COLO668 (cell line): ENCODE results near the gene CPA2.
"Not testable (repeated sequence)": the region's sequence is repeated elsewhere in the genome, so short reads cannot be mapped to it uniquely, and the experiment has no call there.

Experiments used
- DNase-seq: peaks from one replicate; lab custom pipeline; 2025; ENCODE audit not compliant: unreplicated experiment; lab: John Stamatoyannopoulos, UW

Gene CPA2

DNA sequence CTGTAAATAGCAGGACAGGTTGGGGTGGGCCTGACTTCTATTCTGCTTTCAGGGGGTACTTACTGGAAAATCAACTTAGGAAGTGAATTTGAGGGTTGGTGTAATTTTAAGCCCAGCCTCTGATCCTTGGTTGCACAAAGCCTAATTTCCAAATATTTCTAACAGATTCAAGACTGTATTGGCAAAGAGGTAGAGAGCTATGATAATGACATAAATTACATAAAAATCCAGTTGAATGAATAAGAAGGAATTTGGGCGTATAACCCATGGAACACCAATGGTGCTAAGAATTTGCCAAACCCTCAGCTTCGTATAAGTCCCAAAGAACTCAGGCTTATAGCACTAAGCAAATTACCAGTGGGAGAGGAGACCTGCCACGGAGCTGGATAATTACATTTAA, 38.2 kb downstream of the CPA2 start:
- no peak for DNase-seq

DNA sequence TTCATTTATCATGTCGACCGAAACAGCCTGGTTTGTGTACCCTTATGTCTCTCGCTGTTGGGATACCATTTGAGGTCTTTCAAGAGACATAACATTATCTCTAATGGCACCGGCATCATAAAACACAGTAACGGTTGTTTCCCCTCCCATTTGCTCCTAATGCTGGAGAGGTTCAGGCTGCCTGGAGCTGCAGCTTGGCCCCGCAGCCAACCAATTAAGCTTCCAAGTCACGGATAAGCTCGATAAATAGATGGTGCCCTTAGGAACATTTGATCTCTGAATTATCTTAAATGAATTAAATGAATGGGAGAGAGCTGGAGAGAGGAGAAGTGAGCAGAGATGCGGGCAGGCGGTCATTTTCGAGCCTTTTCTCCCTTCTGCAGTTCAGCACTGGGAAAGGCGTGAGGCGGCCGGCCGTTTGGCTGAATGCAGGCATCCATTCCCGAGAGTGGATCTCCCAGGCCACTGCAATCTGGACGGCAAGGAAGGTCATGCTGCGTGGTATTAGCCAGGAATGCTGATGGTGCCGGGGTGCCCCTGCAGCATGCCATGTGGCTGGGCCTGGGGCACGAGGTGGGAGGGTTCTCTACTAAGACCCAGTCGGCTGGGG, 38.9 kb downstream of the CPA2 start:
- no peak for DNase-seq

DNA sequence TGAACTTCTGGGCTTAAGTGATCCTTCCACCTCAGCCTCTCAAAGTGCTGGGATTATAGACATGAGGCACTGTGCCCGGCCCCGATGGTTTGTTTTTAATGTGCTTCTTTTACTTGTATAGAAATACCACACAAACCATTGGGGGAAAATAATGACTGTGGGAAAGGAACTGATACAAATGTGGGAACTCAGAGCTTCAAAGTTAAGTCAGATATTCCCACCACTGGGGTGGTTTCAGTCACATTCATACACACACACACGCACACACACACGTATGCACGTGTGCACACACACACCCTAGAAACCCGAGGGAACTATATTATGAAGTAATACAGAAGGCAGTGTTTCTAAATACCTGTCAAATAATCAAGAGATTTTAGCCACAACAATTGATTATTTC, 43.3 kb downstream of the CPA2 start:
- DNase-seq, result no peak

DNA sequence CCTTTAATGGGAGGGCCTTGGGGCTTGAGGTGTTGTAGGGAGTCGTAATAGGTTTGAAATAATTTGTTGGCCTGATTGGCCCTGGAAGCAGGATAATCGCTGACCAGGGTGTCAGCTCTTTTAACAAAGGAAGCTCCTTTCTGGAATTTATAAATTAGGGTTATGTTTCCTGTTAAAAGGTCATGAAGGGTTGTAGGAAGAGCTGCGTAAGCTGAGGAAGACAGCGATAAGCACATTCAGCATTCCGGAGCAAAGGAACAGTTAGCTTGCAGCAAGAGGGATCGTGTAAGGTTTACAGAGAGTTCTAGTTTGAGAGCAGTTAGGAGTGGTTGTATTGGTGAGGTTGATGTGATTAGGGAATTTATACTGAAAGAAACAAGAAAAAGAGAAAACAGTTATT, 47.6 kb downstream of the CPA2 start:
- no peak for DNase-seq

DNA sequence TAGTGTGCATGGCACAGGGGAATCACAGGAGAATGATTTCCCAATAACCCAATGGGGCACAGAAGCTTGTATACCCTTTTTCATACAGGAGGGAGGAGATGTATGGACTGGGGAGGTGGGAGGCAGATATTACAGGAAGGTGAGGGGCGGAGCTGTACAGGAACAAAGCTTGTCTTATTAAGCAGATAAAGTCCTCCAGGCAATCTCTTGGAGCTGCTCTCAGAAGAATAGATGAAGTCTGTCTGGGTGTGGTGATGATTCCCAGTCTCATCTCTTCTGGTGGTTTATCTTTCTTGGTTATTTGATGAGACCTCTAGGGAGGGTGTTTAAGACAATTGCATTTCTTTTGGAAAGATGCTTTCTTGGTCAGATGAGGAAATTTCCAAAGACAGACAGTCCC, 52.9 kb downstream of the CPA2 start:
- no peak for DNase-seq

DNA sequence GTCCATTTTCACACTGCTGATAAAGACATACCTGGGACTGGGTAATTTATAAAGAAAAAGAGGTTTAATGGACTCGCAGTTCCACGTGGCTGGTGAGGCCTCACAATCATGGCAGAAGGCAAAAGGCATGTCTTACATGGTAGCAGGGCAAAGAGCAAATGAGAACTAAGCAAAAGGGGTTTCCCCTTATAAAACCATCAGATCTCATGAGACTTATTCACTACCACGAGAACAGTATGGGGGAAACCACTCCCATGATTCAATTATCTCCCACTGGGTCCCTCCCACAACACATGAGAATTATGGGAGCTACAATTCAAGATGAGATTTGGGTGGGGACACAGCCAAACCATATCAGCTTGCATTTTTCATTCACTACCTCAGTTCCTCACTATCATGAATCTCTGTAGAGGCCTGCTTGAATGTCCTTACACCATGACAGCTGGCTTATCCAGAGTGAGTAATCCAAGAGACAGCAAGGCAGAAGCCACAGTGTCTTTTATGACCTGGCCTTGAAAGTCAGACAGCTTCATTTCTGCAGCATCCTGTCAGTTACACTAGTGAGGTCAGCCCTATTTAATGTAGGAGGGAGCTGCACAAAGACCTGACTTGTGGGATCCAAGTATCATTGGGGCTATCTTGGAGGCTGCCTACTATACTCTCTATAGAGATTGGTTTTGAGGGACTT, 55.0 kb downstream of the CPA2 start:
- DNase-seq, result not testable (repeated sequence)

DNA sequence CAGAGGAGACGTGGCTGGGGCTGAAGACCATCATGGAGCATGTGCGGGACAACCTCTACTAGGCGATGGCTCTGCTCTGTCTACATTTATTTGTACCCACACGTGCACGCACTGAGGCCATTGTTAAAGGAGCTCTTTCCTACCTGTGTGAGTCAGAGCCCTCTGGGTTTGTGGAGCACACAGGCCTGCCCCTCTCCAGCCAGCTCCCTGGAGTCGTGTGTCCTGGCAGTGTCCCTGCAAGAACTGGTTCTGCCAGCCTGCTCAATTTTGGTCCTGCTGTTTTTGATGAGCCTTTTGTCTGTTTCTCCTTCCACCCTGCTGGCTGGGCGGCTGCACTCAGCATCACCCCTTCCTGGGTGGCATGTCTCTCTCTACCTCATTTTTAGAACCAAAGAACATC, 56.0 kb downstream of the CPA2 start:
- no peak for DNase-seq

DNA sequence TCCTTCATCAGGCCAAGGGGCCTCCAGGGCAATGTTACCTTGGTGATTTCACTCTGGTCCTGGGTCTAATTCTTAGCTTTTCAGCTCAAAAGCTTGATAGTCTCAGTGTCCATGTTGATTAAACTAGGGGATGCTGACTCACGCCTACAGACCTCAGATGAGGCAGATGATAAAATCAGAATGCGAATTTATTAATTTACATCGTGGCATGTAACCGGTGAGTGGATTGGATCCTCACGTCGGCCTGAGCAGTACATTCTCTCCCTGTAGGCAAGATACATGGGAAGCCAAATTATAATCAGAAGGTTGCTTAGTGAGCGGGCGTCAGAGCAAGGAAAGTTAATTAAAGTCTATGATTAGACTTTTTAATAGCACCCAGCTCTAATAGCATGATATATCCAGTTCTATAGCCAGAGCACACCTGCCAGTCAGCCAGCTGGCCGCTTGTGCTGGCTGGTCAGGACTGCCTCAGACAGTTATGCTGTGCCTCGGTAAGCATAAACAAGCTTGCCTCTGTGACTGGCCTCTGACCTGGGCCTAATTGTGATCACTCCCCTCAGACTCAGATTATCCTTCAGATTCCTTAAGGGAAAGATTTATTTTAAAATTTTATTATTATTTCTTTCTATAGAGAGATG, 57.8 kb downstream of the CPA2 start:
- DNase-seq, result no peak

DNA sequence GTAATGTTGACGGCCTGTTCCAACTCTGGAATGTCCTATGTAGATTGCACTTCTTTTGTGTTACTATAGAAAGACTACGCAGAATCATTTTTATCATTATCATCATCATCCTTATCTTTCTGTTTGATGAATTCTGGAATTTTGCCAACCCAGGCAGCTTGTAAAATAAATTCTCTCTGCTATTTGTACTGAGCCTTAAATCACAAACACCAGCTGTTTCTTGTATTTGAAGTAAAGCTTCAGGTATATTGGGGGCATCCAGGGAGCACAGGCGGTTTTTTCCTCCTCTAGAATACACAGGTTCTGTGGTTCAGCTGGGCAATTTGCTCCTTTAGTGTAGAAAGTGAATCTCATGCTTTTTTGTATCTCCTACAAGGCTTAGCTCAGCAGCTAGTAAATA, 63.0 kb downstream of the CPA2 start:
- DNase-seq, result no peak

DNA sequence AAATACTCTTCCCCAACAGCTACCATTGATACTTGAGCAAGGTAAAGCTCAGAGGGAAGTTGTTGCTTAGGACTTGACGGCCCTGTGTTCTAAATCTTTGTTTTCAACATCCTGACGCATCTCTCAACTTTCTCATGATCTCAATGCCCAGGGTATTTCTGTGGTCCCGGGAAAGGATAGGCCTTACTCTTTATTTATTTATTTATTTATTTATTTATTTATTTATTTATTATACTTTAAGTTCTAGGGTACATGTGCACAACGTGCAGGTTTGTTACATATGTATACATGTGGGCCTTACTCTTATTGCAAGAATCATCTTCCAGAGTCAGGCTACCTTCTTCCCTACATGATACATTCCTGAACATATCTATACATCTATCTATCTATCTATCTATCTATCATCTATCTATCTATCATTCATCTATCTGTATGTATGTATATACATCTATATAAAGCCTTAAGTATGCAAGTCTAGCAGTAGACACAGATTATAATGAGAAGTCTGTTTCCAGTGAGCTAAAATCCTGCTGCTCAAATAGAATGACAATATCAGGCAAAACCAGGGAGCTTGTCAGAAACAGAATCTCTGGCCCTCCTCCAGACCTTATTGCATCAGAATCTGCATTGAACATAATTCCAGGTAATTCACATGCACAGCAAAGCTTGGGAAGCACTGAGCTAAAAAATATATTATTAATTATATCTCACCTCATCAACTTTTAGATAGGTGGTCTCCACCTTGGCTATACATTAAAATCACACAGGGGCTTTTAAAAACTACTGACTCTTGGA, 65.8 kb downstream of the CPA2 start:
- no peak for DNase-seq

DNA sequence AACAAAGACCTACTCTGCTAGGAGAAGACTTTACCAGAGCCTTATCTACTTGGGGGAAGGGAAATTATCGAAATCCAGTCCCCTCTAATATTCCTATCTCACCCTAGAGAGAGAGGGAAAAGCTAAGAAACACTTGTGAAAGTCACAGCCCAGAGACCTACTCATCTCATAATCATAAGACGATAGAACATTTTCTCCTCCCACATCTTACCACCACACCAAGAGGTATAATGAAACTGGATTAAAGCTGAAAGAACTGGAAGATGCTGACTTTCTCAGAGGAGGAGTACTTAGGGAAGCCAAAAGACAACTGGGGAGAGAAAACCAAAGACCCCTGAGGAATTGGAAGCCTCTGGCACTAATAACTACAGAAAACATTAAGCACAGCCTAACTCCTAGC, 67.2 kb downstream of the CPA2 start:
- no peak for DNase-seq

DNA sequence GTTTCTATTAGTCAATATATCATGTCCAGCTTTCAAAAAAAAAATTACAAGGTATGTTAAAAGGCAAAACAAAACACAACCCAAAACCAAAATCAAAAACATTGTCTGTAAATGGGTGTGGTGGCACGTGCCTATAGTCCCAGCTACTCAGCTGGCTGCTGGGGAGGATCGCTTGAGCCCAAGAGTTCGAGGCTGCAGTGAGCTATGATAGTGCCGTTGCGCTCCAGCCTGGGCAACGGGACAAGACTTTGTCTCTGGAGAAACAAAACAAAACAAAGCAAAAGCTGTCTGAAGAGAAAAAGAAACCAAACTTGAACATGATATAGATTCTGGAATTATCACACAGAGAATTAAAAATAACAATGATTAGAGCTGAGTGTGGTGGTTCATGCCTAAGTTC, 67.6 kb downstream of the CPA2 start:
- DNase-seq, result no peak

DNA sequence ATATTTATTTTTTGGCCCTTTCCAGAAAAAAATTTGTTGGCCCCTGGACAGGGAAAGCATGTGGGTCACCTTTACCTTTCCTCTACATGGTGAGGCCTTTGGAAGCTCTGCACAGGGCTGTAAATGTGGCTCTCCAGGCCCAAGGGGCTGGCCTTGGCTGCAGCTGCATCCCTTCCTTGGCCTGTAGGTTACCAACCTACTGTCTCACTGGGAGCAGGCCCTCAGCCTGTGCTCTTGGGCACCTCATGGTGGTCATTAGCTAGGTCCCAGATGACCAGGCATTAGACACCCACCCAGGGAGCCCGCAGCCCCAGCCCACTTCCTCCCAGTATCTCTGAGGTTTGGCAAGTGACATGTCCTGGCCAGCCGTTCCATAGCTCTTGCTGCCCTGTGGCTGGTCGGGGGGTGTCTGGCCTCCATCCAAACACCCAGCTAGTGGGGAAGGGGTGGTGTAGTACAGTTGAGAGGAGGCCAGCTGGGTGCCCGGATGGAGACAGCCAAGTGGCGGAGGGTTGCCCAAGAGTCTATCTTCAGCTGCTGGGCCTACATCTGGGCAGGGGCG, 70.8 kb downstream of the CPA2 start:
- DNase-seq, result no peak

DNA sequence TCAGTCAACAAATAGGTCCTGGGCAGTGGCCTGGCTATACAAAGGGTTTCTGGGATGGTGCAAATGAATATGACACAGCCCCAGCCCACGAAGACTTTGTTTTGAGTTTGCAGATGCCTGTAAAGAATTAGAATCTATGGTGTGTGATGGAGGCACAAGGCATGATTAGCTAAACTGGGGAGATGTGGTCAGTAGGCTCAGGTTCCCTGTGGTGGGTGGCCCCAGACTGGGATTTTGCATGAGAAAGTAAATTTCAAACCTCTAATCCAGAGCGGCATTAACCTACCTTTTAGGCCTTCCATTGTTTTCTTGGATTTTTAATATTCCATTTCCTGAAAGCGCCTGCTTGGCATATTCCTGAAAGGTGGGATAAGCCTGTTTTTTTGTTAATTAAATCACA, 71.6 kb downstream of the CPA2 start:
- DNase-seq, result no peak
